HEK293 (cell line): ENCODE data around the gene ADIRF.
A peak's percentile ranks its signal among the peaks of the same experiment; 100 is the strongest.

ENCODE experiments used
- CTCF ChIA-PET: fragments of 350-600 bp; formaldehyde crosslinking; extraction: SDS; loops from one replicate; lab custom pipeline; 2021; ENCODE audit warnings: antibody characterized with exemption; lab: Yijun Ruan, JAX
- POLR2A ChIA-PET: fragments of 300-600 bp; formaldehyde crosslinking; extraction: SDS; loops from one replicate; lab custom pipeline; 2020; ENCODE audit warnings: antibody characterized with exemption, inconsistent platforms; lab: Yijun Ruan, JAX
- H3K27ac ChIP-seq: fragments of 200-500 bp; sonication (Bioruptor generic); 2 replicates; pipeline ENCODE4 v1.5.1; 2014; ENCODE audit warnings: low read depth, low read length, control low read depth, inconsistent platforms; ENCODE audit errors: extremely low read depth
- H3K36me3 ChIP-seq, 2 experiments: fragments of 200-500 bp in 1 of 2; sonication (Bioruptor generic) in 1 of 2; 1 replicate in 1 of 2; 2 replicates in 1 of 2; pipeline ENCODE4 v1.5.1; 2014 to 2017; ENCODE audit warnings: inconsistent platforms in 2 of 2, low read length in 2 of 2; ENCODE audit not compliant: control insufficient read depth in 2 of 2, insufficient read depth in 1 of 2
- H3K4me1 ChIP-seq: fragments of 200-500 bp; sonication (Bioruptor generic); 2 replicates; pipeline ENCODE4 v1.5.1; 2014; ENCODE audit warnings: mild to moderate bottlenecking, low read length, inconsistent platforms; ENCODE audit not compliant: control insufficient read depth, insufficient read depth
- H3K4me3 ChIP-seq: 2 replicates; pipeline ENCODE4 v1.5.1; 2011; ENCODE audit warnings: low read depth, mild to moderate bottlenecking, control low read depth, low read length, moderate library complexity
- H3K9me3 ChIP-seq: fragments of 200-500 bp; sonication (Bioruptor generic); 2 replicates; pipeline ENCODE4 v1.5.1; 2014; ENCODE audit warnings: low read depth, low read length, inconsistent platforms; ENCODE audit not compliant: control insufficient read depth, insufficient read depth
- BCL11B ChIP-seq: fragments of 450-650 bp; formaldehyde crosslinking; IDR thresholded peaks from 2 replicates; pipeline ENCODE4 v1.5.1; 2016; ENCODE audit warnings: low read depth, missing biosample characterization, missing genetic modification characterization
- OVOL3 ChIP-seq: fragments of 450-650 bp; formaldehyde crosslinking; IDR thresholded peaks from 2 replicates; pipeline ENCODE4 v1.5.1; 2016; ENCODE audit warnings: missing biosample characterization, missing genetic modification characterization
- SALL2 ChIP-seq: fragments of 450-650 bp; formaldehyde crosslinking; IDR thresholded peaks from 2 replicates; pipeline ENCODE4 v1.5.0; 2017; ENCODE audit warnings: missing biosample characterization, mild to moderate bottlenecking, missing genetic modification characterization, borderline replicate concordance
- SP2 ChIP-seq: fragments of 450-650 bp; formaldehyde crosslinking; IDR thresholded peaks from 2 replicates; pipeline ENCODE4 v1.5.1; 2016; ENCODE audit warnings: missing biosample characterization, missing genetic modification characterization
- ZBTB17 ChIP-seq: fragments of 450-650 bp; formaldehyde crosslinking; IDR thresholded peaks from 2 replicates; pipeline ENCODE4 v1.5.1; 2016; ENCODE audit warnings: missing biosample characterization, missing genetic modification characterization
- ZBTB26 ChIP-seq: fragments of 450-650 bp; formaldehyde crosslinking; optimal IDR thresholded peaks from 2 replicates; pipeline ENCODE3; 2016; ENCODE audit warnings: missing biosample characterization, mild to moderate bottlenecking, missing genetic modification characterization
- ZEB2 ChIP-seq: fragments of 450-650 bp; formaldehyde crosslinking; IDR thresholded peaks from 2 replicates; pipeline ENCODE4 v1.5.1; 2016; ENCODE audit warnings: missing biosample characterization, missing genetic modification characterization
- ZNF10 ChIP-seq: fragments of 450-650 bp; formaldehyde crosslinking; IDR thresholded peaks from 2 replicates; pipeline ENCODE4 v1.5.1; 2017; ENCODE audit warnings: missing biosample characterization, missing genetic modification characterization
- ZNF24 ChIP-seq: fragments of 450-650 bp; formaldehyde crosslinking; IDR thresholded peaks from 2 replicates; pipeline ENCODE4 v1.5.1; 2016; ENCODE audit warnings: missing biosample characterization, missing genetic modification characterization
- ZNF302 ChIP-seq: fragments of 450-650 bp; formaldehyde crosslinking; IDR thresholded peaks from 2 replicates; pipeline ENCODE4 v1.5.1; 2016; ENCODE audit warnings: missing biosample characterization, missing genetic modification characterization, low read depth
- ZNF354C ChIP-seq: fragments of 450-650 bp; formaldehyde crosslinking; IDR thresholded peaks from 2 replicates; pipeline ENCODE4 v1.5.1; 2016; ENCODE audit warnings: missing biosample characterization, missing genetic modification characterization, low read depth, borderline replicate concordance
- ZNF391 ChIP-seq: fragments of 450-650 bp; formaldehyde crosslinking; IDR thresholded peaks from 2 replicates; pipeline ENCODE4 v1.5.1; 2016; ENCODE audit warnings: low read depth, missing biosample characterization, missing genetic modification characterization, borderline replicate concordance
- ZNF518A ChIP-seq: fragments of 450-650 bp; formaldehyde crosslinking; conservative IDR thresholded peaks from 2 replicates; pipeline ENCODE4 v1.5.1; 2016; ENCODE audit warnings: low read depth, missing biosample characterization, missing genetic modification characterization
- ZNF521 ChIP-seq: fragments of 450-650 bp; formaldehyde crosslinking; IDR thresholded peaks from 2 replicates; pipeline ENCODE4 v1.5.1; 2017; ENCODE audit warnings: missing biosample characterization, mild to moderate bottlenecking, missing genetic modification characterization
- ZNF600 ChIP-seq: fragments of 450-650 bp; formaldehyde crosslinking; IDR thresholded peaks from 2 replicates; pipeline ENCODE4 v1.5.1; 2016; ENCODE audit warnings: missing biosample characterization, missing genetic modification characterization
- ZNF785 ChIP-seq: fragments of 450-650 bp; formaldehyde crosslinking; IDR thresholded peaks from 2 replicates; pipeline ENCODE4 v1.5.1; 2016; ENCODE audit warnings: missing biosample characterization, missing genetic modification characterization
- ZNF843 ChIP-seq: fragments of 450-650 bp; formaldehyde crosslinking; IDR thresholded peaks from 2 replicates; pipeline ENCODE4 v1.5.1; 2016; ENCODE audit warnings: missing biosample characterization, missing genetic modification characterization
- ZXDB ChIP-seq: fragments of 450-650 bp; formaldehyde crosslinking; IDR thresholded peaks from 2 replicates; pipeline ENCODE4 v1.5.1; 2016; ENCODE audit warnings: missing biosample characterization, missing genetic modification characterization
- TF ChIP-seq, protein P1 (sequence below): fragments of 450-650 bp; formaldehyde crosslinking; IDR thresholded peaks from 2 replicates; pipeline ENCODE4 v1.5.1; 2016; ENCODE audit warnings: missing biosample characterization, missing genetic modification characterization
- TF ChIP-seq, protein P2 (sequence below): fragments of 450-650 bp; formaldehyde crosslinking; IDR thresholded peaks from 2 replicates; pipeline ENCODE4 v1.5.1; 2016; ENCODE audit warnings: missing biosample characterization, missing genetic modification characterization
- TF ChIP-seq, protein P3 (sequence below): fragments of 450-650 bp; formaldehyde crosslinking; IDR thresholded peaks from 2 replicates; pipeline ENCODE4 v1.5.1; 2017; ENCODE audit warnings: missing biosample characterization, missing genetic modification characterization

The ADIRF gene

GRCh38 chr10:86944031-86944419 lies 24.3 kb upstream of the ADIRF start:
- H3K4me1 ChIP-seq, result no peaks in the 10 kb centered on the region
- no peak overlapping the region for H3K4me3 ChIP-seq
- H3K9me3 ChIP-seq, result no peaks in the 10 kb centered on the region
- ChIA-PET CTCF (interaction anchor here (1.1 to 1.3 kb wide), 2 partner anchors 23 to 24 kb away, joined by 4 read pairs; no protein-coding TSS in a partner anchor), POLR2A (no interaction called here)
- no peaks in the 10 kb centered on the region for H3K36me3 ChIP-seq
- no peak overlapping the region for H3K27ac ChIP-seq
- TF ChIP-seq SALL2 (tag by site-specific recombination) (no peak), BCL11B (tag by site-specific recombination) (no peak), ZNF843 (tag by site-specific recombination) (no peak), ZNF24 (tag by site-specific recombination) (no peak), ZEB2 (no peak), SP2 (tag by site-specific recombination) (no peak), ZXDB (no peak), ZNF354C (tag by site-specific recombination) (no peak), ZNF391 (tag by site-specific recombination) (no peak), ZNF521 (tag by site-specific recombination) (no peak), ZNF600 (tag by site-specific recombination) (no peak), ZBTB26 (no peak), ZNF785 (tag by site-specific recombination) (no peak), OVOL3 (tag by site-specific recombination) (no peak), ZNF302 (tag by site-specific recombination) (no peak), ZNF10 (tag by site-specific recombination) (no peak)
- TF ChIP-seq, protein P1, sequence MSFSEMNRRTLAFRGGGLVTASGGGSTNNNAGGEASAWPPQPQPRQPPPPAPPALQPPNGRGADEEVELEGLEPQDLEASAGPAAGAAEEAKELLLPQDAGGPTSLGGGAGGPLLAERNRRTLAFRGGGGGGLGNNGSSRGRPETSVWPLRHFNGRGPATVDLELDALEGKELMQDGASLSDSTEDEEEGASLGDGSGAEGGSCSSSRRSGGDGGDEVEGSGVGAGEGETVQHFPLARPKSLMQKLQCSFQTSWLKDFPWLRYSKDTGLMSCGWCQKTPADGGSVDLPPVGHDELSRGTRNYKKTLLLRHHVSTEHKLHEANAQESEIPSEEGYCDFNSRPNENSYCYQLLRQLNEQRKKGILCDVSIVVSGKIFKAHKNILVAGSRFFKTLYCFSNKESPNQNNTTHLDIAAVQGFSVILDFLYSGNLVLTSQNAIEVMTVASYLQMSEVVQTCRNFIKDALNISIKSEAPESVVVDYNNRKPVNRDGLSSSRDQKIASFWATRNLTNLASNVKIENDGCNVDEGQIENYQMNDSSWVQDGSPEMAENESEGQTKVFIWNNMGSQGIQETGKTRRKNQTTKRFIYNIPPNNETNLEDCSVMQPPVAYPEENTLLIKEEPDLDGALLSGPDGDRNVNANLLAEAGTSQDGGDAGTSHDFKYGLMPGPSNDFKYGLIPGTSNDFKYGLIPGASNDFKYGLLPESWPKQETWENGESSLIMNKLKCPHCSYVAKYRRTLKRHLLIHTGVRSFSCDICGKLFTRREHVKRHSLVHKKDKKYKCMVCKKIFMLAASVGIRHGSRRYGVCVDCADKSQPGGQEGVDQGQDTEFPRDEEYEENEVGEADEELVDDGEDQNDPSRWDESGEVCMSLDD (tag by site-specific recombination), result no peak

- CTCF ChIA-PET, result interaction anchor here (1.3 kb wide), 1 partner anchor 251 kb away, joined by 5 read pairs; no protein-coding TSS in a partner anchor
These were observed 23.8 kb upstream of the ADIRF start for GRCh38 chr10:86944471-86944870.

More at GRCh38 chr10:86944471-86944870, 23.8 kb upstream of the ADIRF start:
- POLR2A ChIA-PET, result no interaction called here
- H3K36me3 ChIP-seq, result no peaks in the 10 kb centered on the region
- H3K9me3 ChIP-seq, result no peaks in the 10 kb centered on the region
- no peak overlapping the region for H3K27ac ChIP-seq
- TF ChIP-seq ZBTB17 (peak; percentile 43; the same call in 1 of the 2 replicates), ZNF518A (tag by site-specific recombination) (no peak)
- TF ChIP-seq, protein P2, sequence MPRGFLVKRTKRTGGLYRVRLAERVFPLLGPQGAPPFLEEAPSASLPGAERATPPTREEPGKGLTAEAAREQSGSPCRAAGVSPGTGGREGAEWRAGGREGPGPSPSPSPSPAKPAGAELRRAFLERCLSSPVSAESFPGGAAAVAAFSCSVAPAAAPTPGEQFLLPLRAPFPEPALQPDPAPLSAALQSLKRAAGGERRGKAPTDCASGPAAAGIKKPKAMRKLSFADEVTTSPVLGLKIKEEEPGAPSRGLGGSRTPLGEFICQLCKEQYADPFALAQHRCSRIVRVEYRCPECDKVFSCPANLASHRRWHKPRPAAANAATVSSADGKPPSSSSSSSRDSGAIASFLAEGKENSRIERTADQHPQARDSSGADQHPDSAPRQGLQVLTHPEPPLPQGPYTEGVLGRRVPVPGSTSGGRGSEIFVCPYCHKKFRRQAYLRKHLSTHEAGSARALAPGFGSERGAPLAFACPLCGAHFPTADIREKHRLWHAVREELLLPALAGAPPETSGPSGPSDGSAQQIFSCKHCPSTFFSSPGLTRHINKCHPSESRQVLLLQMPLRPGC (tag by site-specific recombination), result no peak
- TF ChIP-seq, protein P3, sequence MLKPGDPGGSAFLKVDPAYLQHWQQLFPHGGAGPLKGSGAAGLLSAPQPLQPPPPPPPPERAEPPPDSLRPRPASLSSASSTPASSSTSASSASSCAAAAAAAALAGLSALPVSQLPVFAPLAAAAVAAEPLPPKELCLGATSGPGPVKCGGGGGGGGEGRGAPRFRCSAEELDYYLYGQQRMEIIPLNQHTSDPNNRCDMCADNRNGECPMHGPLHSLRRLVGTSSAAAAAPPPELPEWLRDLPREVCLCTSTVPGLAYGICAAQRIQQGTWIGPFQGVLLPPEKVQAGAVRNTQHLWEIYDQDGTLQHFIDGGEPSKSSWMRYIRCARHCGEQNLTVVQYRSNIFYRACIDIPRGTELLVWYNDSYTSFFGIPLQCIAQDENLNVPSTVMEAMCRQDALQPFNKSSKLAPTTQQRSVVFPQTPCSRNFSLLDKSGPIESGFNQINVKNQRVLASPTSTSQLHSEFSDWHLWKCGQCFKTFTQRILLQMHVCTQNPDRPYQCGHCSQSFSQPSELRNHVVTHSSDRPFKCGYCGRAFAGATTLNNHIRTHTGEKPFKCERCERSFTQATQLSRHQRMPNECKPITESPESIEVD (tag by site-specific recombination), result no peak
- TF ChIP-seq, all 188 proteins: peak for 1
- Histone ChIP-seq H3K4me1 (no peaks in the 10 kb centered on the region), H3K4me3 (no peak overlapping the region)
